Neuronal stem cell (in vitro differentiated cells): ENCODE measurements around the gene PAGE4.

ENCODE experiments used
- DNase-seq: peaks from one replicate; pipeline ENCODE4 v3.0.0-alpha.2; 2013; ENCODE audit warnings: low spot score
- H2AFZ ChIP-seq: one replicate; pipeline ENCODE4 v1.6.1; 2013; ENCODE audit warnings: mild to moderate bottlenecking, low read length, inconsistent platforms
- H2AK5ac ChIP-seq: 2 replicates; pipeline ENCODE4 v1.6.1; 2013; ENCODE audit warnings: low read depth, mild to moderate bottlenecking, inconsistent platforms, low read length, moderate library complexity, mixed read lengths
- H2BK120ac ChIP-seq: 2 replicates; pipeline ENCODE4 v1.6.1; 2013; ENCODE audit warnings: low read depth, mild to moderate bottlenecking, inconsistent platforms, low read length, moderate library complexity, mixed read lengths
- H2BK12ac ChIP-seq: one replicate; pipeline ENCODE4 v1.6.1; 2013; ENCODE audit warnings: low read length, inconsistent platforms
- H2BK15ac ChIP-seq: 2 replicates; pipeline ENCODE4 v1.6.1; 2013; ENCODE audit warnings: mild to moderate bottlenecking, low read length, inconsistent platforms, mixed read lengths
- H2BK5ac ChIP-seq: one replicate; pipeline ENCODE4 v1.6.1; 2013; ENCODE audit warnings: inconsistent platforms, mild to moderate bottlenecking, low read length, moderate library complexity
- H3K14ac ChIP-seq: one replicate; pipeline ENCODE4 v1.6.1; 2013; ENCODE audit warnings: low read length, inconsistent platforms
- H3K18ac ChIP-seq: 2 replicates; pipeline ENCODE4 v1.6.1; 2013; ENCODE audit warnings: low read length, inconsistent platforms
- H3K23ac ChIP-seq: 2 replicates; pipeline ENCODE4 v1.6.1; 2013; ENCODE audit warnings: low read depth, mild to moderate bottlenecking, mixed read lengths, low read length, inconsistent platforms; ENCODE audit not compliant: poor library complexity
- H3K27ac ChIP-seq: replicated peaks from 3 replicates; pipeline ENCODE4 v1.5.1; 2013; ENCODE audit warnings: low read length, inconsistent platforms
- H3K27me3 ChIP-seq, 3 experiments: 2 replicates each; pipeline ENCODE4 v1.6.1; 2013; ENCODE audit warnings: low read length in 3 of 3, mild to moderate bottlenecking in 2 of 3, inconsistent platforms in 1 of 3, low read depth in 1 of 3, mixed read lengths in 1 of 3, moderate library complexity in 1 of 3; ENCODE audit not compliant: control insufficient read depth in 3 of 3, insufficient read depth in 3 of 3
- H3K36me3 ChIP-seq, 2 donors: replicated peaks in 1 of 2; 2 replicates each; pipeline ENCODE4 v1.6.1; 2013; ENCODE audit warnings: low read length in 2 of 2; ENCODE audit not compliant: control insufficient read depth in 2 of 2, insufficient read depth in 2 of 2
- H3K4ac ChIP-seq: 2 replicates; pipeline ENCODE4 v1.6.1; 2013; ENCODE audit warnings: inconsistent platforms, mild to moderate bottlenecking, low read length, moderate library complexity
- H3K4me1 ChIP-seq, 2 donors: 1 replicate in 1 of 2; 2 replicates in 1 of 2; pipeline ENCODE4 v1.6.1; 2013; ENCODE audit warnings: low read length in 2 of 2, low read depth in 1 of 2; ENCODE audit not compliant: control insufficient read depth in 2 of 2, insufficient read depth in 1 of 2
- H3K4me2 ChIP-seq: one replicate; pipeline ENCODE4 v1.6.1; 2013; ENCODE audit warnings: mild to moderate bottlenecking, low read length, inconsistent platforms; ENCODE audit not compliant: insufficient read depth, poor library complexity, severe bottlenecking
- H3K4me3 ChIP-seq, 2 donors: 2 replicates each; pipeline ENCODE4 v1.5.1; 2013; ENCODE audit warnings: low read length in 2 of 2, mild to moderate bottlenecking in 2 of 2, inconsistent platforms in 1 of 2, moderate library complexity in 1 of 2
- H3K79me1 ChIP-seq: one replicate; pipeline ENCODE4 v1.6.1; 2013; ENCODE audit warnings: low read depth, mild to moderate bottlenecking, inconsistent platforms, low read length, moderate library complexity
- H3K9ac ChIP-seq: one replicate; pipeline ENCODE4 v1.6.1; 2013; ENCODE audit warnings: mild to moderate bottlenecking, low read depth, low read length, inconsistent platforms; ENCODE audit not compliant: poor library complexity
- H3K9me3 ChIP-seq, 2 donors: replicated peaks in 1 of 2; 2 replicates each; pipeline versions ENCODE3 to v1.6.1; 2013; ENCODE audit warnings: low read length in 2 of 2, mild to moderate bottlenecking in 2 of 2, inconsistent platforms in 1 of 2, low read depth in 1 of 2, mixed read lengths in 1 of 2, moderate library complexity in 1 of 2; ENCODE audit not compliant: control insufficient read depth in 2 of 2, insufficient read depth in 1 of 2
- H4K8ac ChIP-seq: one replicate; pipeline ENCODE4 v1.6.1; 2013; ENCODE audit warnings: low read depth, mild to moderate bottlenecking, inconsistent platforms, low read length, moderate library complexity
- H4K91ac ChIP-seq: one replicate; pipeline ENCODE4 v1.6.1; 2013; ENCODE audit warnings: low read length, low read depth, mild to moderate bottlenecking, inconsistent platforms; ENCODE audit not compliant: poor library complexity
- WGBS, 2 donors: extraction: QIAGEN DNeasy Blood & Tissue Kit; methylation state at CpG; one replicate each; pipeline ENCODE4 v1.1.7; 2013; ENCODE audit warnings: missing lambda C conversion rate in 2 of 2, mixed read lengths in 1 of 2; ENCODE audit not compliant: insufficient read length in 2 of 2, insufficient replicate concordance in 1 of 2; ENCODE audit errors: extremely low coverage in 2 of 2; 5-methylcytosine and 5-hydroxymethylcytosine counted together

Gene PAGE4

DNA sequence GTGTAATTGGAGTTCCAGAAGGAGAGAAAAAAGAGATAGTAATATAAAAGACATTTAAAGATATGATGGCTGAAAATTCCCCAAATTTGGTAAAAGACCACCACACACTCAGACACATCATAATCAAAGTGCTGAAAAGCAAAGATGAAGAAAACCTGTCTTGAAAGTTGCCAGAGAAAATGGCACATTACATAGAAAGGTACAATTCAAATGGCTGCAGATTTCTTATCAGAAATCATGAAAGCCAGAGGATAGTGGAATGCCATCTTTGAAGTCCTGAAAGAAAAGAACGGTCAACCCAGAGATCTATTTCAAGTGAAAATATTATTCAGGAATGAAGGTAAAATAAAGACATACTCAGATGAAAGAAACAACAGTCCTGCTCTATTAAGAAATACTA lies 29.3 kb upstream of the PAGE4 start:
- Histone ChIP-seq H2BK120ac (no peak overlapping the region), H4K91ac (no peak overlapping the region), H3K4me1 (no peaks in the 10 kb centered on the region), H4K8ac (no peak overlapping the region), H2AFZ (no peak overlapping the region), H3K9me3 (no peaks in the 10 kb centered on the region), H3K27me3 (no peaks in the 10 kb centered on the region), H2BK12ac (no peak overlapping the region), H3K4ac (no peak overlapping the region), H3K36me3 (no peaks in the 10 kb centered on the region), H3K4me3 (no peak overlapping the region), H3K79me1 (no peaks in the 10 kb centered on the region), H3K18ac (no peak overlapping the region), H2BK5ac (no peak overlapping the region), H2AK5ac (no peak overlapping the region), H3K23ac (no peak overlapping the region), H3K14ac (no peak overlapping the region), H3K4me2 (no peak overlapping the region), H3K27ac (no peak overlapping the region), H3K9ac (no peak overlapping the region), H2BK15ac (no peak overlapping the region)
- no CpG with 5 or more reads among the region's 1 CpG for WGBS, 2 donors
- no peak for DNase-seq

GRCh38 chrX:49809891-49810632 lies 19.0 kb upstream of the PAGE4 start:
- no peaks in the 10 kb centered on the region for H3K4me1 ChIP-seq
- H3K9ac ChIP-seq, result no peak overlapping the region
- no peak overlapping the region for H2BK120ac ChIP-seq
- H3K36me3 ChIP-seq, result no peaks in the 10 kb centered on the region
- no peak overlapping the region for H2BK15ac ChIP-seq
- no peak overlapping the region for H2AK5ac ChIP-seq
- H3K23ac ChIP-seq, result no peak overlapping the region
- H3K4ac ChIP-seq, result no peak overlapping the region
- no peak overlapping the region for H3K14ac ChIP-seq
- DNase-seq, result no peak
- H3K79me1 ChIP-seq, result no peaks in the 10 kb centered on the region
- no peak overlapping the region for H4K91ac ChIP-seq
- no peak overlapping the region for H2AFZ ChIP-seq
- H3K27me3 ChIP-seq, result no peaks in the 10 kb centered on the region
- no peak overlapping the region for H3K27ac ChIP-seq
- no peak overlapping the region for H3K4me3 ChIP-seq
- no peak overlapping the region for H2BK12ac ChIP-seq
- no peak overlapping the region for H3K4me2 ChIP-seq
- H3K9me3 ChIP-seq, result no peaks in the 10 kb centered on the region
- no peak overlapping the region for H2BK5ac ChIP-seq
- H4K8ac ChIP-seq, result no peak overlapping the region
- no peak overlapping the region for H3K18ac ChIP-seq
- no CpG with 5 or more reads among the region's 1 CpG for WGBS, 2 donors

GRCh38 chrX:49812177-49812576 lies 16.9 kb upstream of the PAGE4 start:
- H2BK12ac ChIP-seq, result no peak overlapping the region
- H3K9ac ChIP-seq, result no peak overlapping the region
- H2BK15ac ChIP-seq, result no peak overlapping the region
- no peaks in the 10 kb centered on the region for H3K4me1 ChIP-seq
- H3K4ac ChIP-seq, result no peak overlapping the region
- no CpG with 5 or more reads among the region's 4 CpGs for WGBS, 2 donors
- H3K18ac ChIP-seq, result no peak overlapping the region
- H3K4me2 ChIP-seq, result no peak overlapping the region
- H3K23ac ChIP-seq, result no peak overlapping the region
- no peaks in the 10 kb centered on the region for H3K9me3 ChIP-seq
- no peak overlapping the region for H2BK5ac ChIP-seq
- no peaks in the 10 kb centered on the region for H3K27me3 ChIP-seq
- no peak overlapping the region for H3K27ac ChIP-seq
- H2BK120ac ChIP-seq, result no peak overlapping the region
- H2AK5ac ChIP-seq, result no peak overlapping the region
- no peak overlapping the region for H2AFZ ChIP-seq
- no peak overlapping the region for H3K4me3 ChIP-seq
- no peak overlapping the region for H4K91ac ChIP-seq
- no peak for DNase-seq
- no peaks in the 10 kb centered on the region for H3K79me1 ChIP-seq
- no peak overlapping the region for H3K14ac ChIP-seq
- H4K8ac ChIP-seq, result no peak overlapping the region
- no peaks in the 10 kb centered on the region for H3K36me3 ChIP-seq

- H3K4me2 ChIP-seq, result no peak overlapping the region
These were observed 12.7 kb upstream of the PAGE4 start for GRCh38 chrX:49816435-49816834.

More at GRCh38 chrX:49816435-49816834, 12.7 kb upstream of the PAGE4 start:
- DNase-seq, result no peak
- no peak overlapping the region for H2BK5ac ChIP-seq
- no peak overlapping the region for H3K14ac ChIP-seq
- no peaks in the 10 kb centered on the region for H3K4me1 ChIP-seq
- no peaks in the 10 kb centered on the region for H3K36me3 ChIP-seq
- no peaks in the 10 kb centered on the region for H3K9me3 ChIP-seq
- no peak overlapping the region for H2BK120ac ChIP-seq
- H2AK5ac ChIP-seq, result no peak overlapping the region
- no peak overlapping the region for H3K9ac ChIP-seq
- no peak overlapping the region for H3K4ac ChIP-seq
- H3K4me3 ChIP-seq, result no peak overlapping the region
- no peaks in the 10 kb centered on the region for H3K79me1 ChIP-seq
- H3K27ac ChIP-seq, result no peak overlapping the region
- H4K91ac ChIP-seq, result no peak overlapping the region
- H2BK15ac ChIP-seq, result no peak overlapping the region
- no peak overlapping the region for H3K23ac ChIP-seq
- no peak overlapping the region for H2AFZ ChIP-seq
- no peak overlapping the region for H4K8ac ChIP-seq
- H3K27me3 ChIP-seq, result peaks cover 0 to 3% (median 0%) of the 10 kb centered on the region in 3 experiments
- no CpG with 5 or more reads among the region's 4 CpGs for WGBS, 2 donors
- no peak overlapping the region for H2BK12ac ChIP-seq
- H3K18ac ChIP-seq, result no peak overlapping the region
